D721Med (cell line): ENCODE measurements around the gene ASB5.

Experiments used
- DNase-seq: peaks from one replicate; pipeline ENCODE4 v3.0.0; 2011; ENCODE audit warnings: low spot score; ENCODE audit not compliant: insufficient read length
- FAIRE-seq: peaks from 2 replicates; lab custom pipeline; 2011; peaks lifted over from hg19 to GRCh38; lab: Jason Lieb, UNC
- TF ChIP-seq, protein P1 (sequence below): IDR thresholded peaks from 2 replicates; pipeline ENCODE4 v1.5.1; 2012; ENCODE audit warnings: mild to moderate bottlenecking, control low read depth; ENCODE audit not compliant: insufficient read depth; ENCODE audit errors: missing control alignments

ASB5 gene

GRCh38 chr4:176242764-176243347 lies 26.2 kb downstream of the ASB5 start:
- FAIRE-seq (no peak), DNase-seq (no peak)
- TF ChIP-seq, protein P1, sequence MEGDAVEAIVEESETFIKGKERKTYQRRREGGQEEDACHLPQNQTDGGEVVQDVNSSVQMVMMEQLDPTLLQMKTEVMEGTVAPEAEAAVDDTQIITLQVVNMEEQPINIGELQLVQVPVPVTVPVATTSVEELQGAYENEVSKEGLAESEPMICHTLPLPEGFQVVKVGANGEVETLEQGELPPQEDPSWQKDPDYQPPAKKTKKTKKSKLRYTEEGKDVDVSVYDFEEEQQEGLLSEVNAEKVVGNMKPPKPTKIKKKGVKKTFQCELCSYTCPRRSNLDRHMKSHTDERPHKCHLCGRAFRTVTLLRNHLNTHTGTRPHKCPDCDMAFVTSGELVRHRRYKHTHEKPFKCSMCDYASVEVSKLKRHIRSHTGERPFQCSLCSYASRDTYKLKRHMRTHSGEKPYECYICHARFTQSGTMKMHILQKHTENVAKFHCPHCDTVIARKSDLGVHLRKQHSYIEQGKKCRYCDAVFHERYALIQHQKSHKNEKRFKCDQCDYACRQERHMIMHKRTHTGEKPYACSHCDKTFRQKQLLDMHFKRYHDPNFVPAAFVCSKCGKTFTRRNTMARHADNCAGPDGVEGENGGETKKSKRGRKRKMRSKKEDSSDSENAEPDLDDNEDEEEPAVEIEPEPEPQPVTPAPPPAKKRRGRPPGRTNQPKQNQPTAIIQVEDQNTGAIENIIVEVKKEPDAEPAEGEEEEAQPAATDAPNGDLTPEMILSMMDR = no peak

GRCh38 chr4:176241703-176242102 lies 27.3 kb downstream of the ASB5 start:
- TF ChIP-seq, protein P1 = no peak
- DNase-seq (no peak), FAIRE-seq (no peak)

DNA sequence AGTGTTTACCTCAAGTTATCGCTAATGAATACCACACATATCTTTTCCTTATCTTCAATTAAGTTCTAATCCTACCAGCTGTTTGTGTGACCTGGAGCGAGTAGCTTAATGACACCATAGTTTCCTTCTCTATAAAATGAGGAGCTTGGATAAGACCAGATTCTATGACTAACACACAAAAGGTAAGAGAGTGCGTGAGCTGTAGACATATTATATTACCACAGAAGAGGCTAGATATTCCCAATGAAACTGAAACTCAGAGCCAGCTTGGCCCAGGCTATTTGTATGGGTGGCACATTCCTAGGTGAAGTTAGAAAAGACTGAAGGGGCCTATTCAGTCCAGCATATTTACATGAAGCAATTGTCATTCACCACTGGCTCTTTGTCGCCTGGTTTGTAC lies 30.2 kb downstream of the ASB5 start:
- TF ChIP-seq, protein P1 = no peak
- no peak for DNase-seq

GRCh38 chr4:176238157-176238610 lies 30.8 kb downstream of the ASB5 start:
- DNase-seq = no peak
- FAIRE-seq = no peak
- TF ChIP-seq, protein P1 = no peak

More for the DNA sequence above, 30.2 kb downstream of the ASB5 start:
- no peak for FAIRE-seq

DNA sequence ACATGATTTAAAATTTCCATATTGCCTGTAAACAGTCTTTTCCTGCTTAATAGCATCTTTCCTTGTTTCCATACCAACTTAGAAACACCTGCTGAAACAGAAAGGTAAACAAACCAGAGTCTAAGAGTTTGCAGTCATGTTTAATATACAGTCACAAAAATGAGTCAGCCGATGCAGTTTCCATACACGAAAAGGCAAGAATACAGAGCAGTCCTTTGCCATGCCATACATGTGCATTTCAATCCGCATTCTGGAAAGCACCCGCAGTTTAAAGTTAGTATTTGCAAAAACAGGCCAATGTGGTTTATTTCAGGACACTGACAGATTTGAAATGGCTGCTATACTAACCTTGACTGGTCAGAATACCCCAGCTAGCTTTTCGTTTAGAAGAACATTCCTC lies 32.1 kb downstream of the ASB5 start:
- TF ChIP-seq, protein P1 = no peak
- DNase-seq = no peak
- no peak for FAIRE-seq

DNA sequence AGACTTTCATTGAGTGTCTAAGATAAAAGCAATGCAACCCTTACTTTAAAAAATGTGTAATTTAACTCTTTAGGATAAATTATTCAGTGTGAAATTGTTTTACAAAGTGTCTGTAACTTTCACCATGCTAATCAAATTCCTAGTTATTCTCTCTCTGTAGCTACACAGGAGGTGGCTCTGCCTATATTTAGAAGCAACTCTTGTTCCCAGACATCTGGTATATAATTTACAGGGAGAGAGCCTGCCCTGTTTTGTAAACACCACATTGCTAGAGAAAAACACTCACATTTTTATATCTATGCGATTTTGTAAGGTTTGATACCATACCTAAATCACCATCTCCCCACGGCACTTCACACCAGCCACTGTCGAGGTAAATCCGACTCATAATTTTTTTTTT lies 38.2 kb downstream of the ASB5 start:
- DNase-seq (no peak), FAIRE-seq (no peak)
- TF ChIP-seq, protein P1 = no peak

DNA sequence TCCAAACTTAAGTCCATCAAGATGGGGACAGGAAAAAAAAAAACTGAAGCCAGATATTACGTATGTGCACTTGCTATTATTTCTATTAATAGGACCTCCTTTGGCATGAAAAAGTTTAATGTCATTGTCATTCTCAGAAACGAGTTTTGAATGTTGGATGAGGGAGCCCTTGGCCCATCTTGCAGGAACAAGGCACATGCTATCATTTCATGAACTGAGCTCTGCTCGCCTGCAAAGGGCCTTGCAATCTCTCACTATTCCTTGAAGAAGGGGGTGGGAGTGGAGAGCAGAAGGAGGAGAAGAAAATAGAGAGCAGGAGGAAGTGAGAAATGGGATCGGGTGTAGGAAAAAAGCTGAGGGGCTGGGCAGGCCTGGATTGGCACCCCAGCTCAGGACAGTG lies 39.4 kb downstream of the ASB5 start:
- TF ChIP-seq, protein P1 = no peak
- FAIRE-seq = no peak

More for the DNA sequence above, 39.4 kb downstream of the ASB5 start:
- no peak for DNase-seq
